Measurements from ENCODE around the gene ZIC5. TPM values are rescaled to one million over a fixed set of nuclear protein-coding genes. Genes with fewer than 3 reads are reported as not detected.

ZIC5 gene
- total RNA-seq, 1 experiment from 2014 or later: 0.66 TPM

- CTCF ChIA-PET: no interaction called here
- intact Hi-C loops (cut with micrococcal nuclease; ENCODE audit: unreplicated experiment): loop anchor here (5.0 kb wide), 1 partner anchor 211 kb away; no protein-coding TSS in a partner anchor
- no peaks in the 10 kb centered on the region for H3K36me3 ChIP-seq (ENCODE audit: control insufficient read depth, insufficient read depth, low read length)
- DNase-seq: no peak
- POLR2A ChIA-PET: no interaction called here
- H3K36me3 Mint-ChIP-seq (ENCODE audit: insufficient read depth, unreplicated experiment): peaks cover 5% of the 10 kb centered on the region
- no peak overlapping the region for H3K27ac Mint-ChIP-seq (ENCODE audit: unreplicated experiment)
- no peaks in the 10 kb centered on the region for H3K9me3 ChIP-seq
- H3K4me3 ChIP-seq (ENCODE audit: low read depth, low read length): no peak overlapping the region
- H3K27me3 Mint-ChIP-seq (ENCODE audit: insufficient read depth, unreplicated experiment): peaks cover 30% of the 10 kb centered on the region
- TF ChIP-seq, protein P1, sequence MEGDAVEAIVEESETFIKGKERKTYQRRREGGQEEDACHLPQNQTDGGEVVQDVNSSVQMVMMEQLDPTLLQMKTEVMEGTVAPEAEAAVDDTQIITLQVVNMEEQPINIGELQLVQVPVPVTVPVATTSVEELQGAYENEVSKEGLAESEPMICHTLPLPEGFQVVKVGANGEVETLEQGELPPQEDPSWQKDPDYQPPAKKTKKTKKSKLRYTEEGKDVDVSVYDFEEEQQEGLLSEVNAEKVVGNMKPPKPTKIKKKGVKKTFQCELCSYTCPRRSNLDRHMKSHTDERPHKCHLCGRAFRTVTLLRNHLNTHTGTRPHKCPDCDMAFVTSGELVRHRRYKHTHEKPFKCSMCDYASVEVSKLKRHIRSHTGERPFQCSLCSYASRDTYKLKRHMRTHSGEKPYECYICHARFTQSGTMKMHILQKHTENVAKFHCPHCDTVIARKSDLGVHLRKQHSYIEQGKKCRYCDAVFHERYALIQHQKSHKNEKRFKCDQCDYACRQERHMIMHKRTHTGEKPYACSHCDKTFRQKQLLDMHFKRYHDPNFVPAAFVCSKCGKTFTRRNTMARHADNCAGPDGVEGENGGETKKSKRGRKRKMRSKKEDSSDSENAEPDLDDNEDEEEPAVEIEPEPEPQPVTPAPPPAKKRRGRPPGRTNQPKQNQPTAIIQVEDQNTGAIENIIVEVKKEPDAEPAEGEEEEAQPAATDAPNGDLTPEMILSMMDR (IDR thresholded peaks at IDR 0.05; ENCODE audit: insufficient read depth in 1 of 2, low read depth in 1 of 2, low read length in 1 of 2, severe bottlenecking in 1 of 2, unreplicated experiment in 1 of 2): no peak
- no TSS peak for BruUV-seq (replicated peaks)
- no peaks in the 10 kb centered on the region for H3K9me3 Mint-ChIP-seq (ENCODE audit: unreplicated experiment)
- H3K4me1 ChIP-seq: peaks cover 10% of the 10 kb centered on the region
- H3K4me3 Mint-ChIP-seq (ENCODE audit: unreplicated experiment): peak overlapping the region; percentile 61
- H3K4me1 Mint-ChIP-seq (ENCODE audit: low read depth, unreplicated experiment): no peaks in the 10 kb centered on the region
- peaks cover 7% of the 10 kb centered on the region for H3K27me3 ChIP-seq (replicated peaks; ENCODE audit: control insufficient read depth, insufficient read depth, low read length)
These were observed 6.6 kb upstream of the ZIC5 start for GRCh38 chr13:99977912-99978798.

- no peak overlapping the region for H3K4me3 ChIP-seq (ENCODE audit: low read depth, low read length)
- Mint-ChIP-seq H3K36me3 (ENCODE audit: insufficient read depth, unreplicated experiment) (peaks cover 5% of the 10 kb centered on the region), H3K27ac (ENCODE audit: unreplicated experiment) (no peak overlapping the region), H3K9me3 (ENCODE audit: unreplicated experiment) (no peaks in the 10 kb centered on the region), H3K27me3 (ENCODE audit: insufficient read depth, unreplicated experiment) (peaks cover 31% of the 10 kb centered on the region), H3K4me3 (ENCODE audit: unreplicated experiment) (no peak overlapping the region), H3K4me1 (ENCODE audit: low read depth, unreplicated experiment) (no peaks in the 10 kb centered on the region)
- intact Hi-C loops (cut with micrococcal nuclease; ENCODE audit: unreplicated experiment): loop anchor here (5.0 kb wide), 1 partner anchor 210 kb away; no protein-coding TSS in a partner anchor
- BruUV-seq (replicated peaks): no TSS peak
- DNase-seq: no peak
- TF ChIP-seq, protein P1 (IDR thresholded peaks at IDR 0.05; ENCODE audit: insufficient read depth in 1 of 2, low read depth in 1 of 2, low read length in 1 of 2, severe bottlenecking in 1 of 2, unreplicated experiment in 1 of 2): no peak
- POLR2A ChIA-PET: no interaction called here
- no peaks in the 10 kb centered on the region for H3K36me3 ChIP-seq (ENCODE audit: control insufficient read depth, insufficient read depth, low read length)
- CTCF ChIA-PET: no interaction called here
- no peaks in the 10 kb centered on the region for H3K9me3 ChIP-seq
- H3K27me3 ChIP-seq (replicated peaks; ENCODE audit: control insufficient read depth, insufficient read depth, low read length): peaks cover 3% of the 10 kb centered on the region; the same call in 1 of the 2 replicates
- H3K4me1 ChIP-seq: peaks cover 3% of the 10 kb centered on the region
These were observed 5.9 kb upstream of the ZIC5 start for GRCh38 chr13:99977334-99977911.

GRCh38 chr13:99976575-99976974 lies 5.0 kb upstream of the ZIC5 start:
- TF ChIP-seq, protein P1 (IDR thresholded peaks at IDR 0.05; ENCODE audit: insufficient read depth in 1 of 2, low read depth in 1 of 2, low read length in 1 of 2, severe bottlenecking in 1 of 2, unreplicated experiment in 1 of 2): no peak
- no peaks in the 10 kb centered on the region for H3K9me3 Mint-ChIP-seq (ENCODE audit: unreplicated experiment)
- ChIA-PET CTCF (no interaction called here), POLR2A (no interaction called here)
- H3K4me1 Mint-ChIP-seq (ENCODE audit: low read depth, unreplicated experiment): no peaks in the 10 kb centered on the region
- Histone ChIP-seq H3K9me3 (no peaks in the 10 kb centered on the region), H3K36me3 (ENCODE audit: control insufficient read depth, insufficient read depth, low read length) (no peaks in the 10 kb centered on the region), H3K4me1 (no peaks in the 10 kb centered on the region), H3K4me3 (ENCODE audit: low read depth, low read length) (no peak overlapping the region), H3K27me3 (replicated peaks; ENCODE audit: control insufficient read depth, insufficient read depth, low read length) (peaks cover 4% of the 10 kb centered on the region; the same call in 1 of the 2 replicates)
- no peak for DNase-seq
- BruUV-seq (replicated peaks): no TSS peak
- no peak overlapping the region for H3K4me3 Mint-ChIP-seq (ENCODE audit: unreplicated experiment)
- intact Hi-C loops (cut with micrococcal nuclease; ENCODE audit: unreplicated experiment): loop anchor here (5.0 kb wide), 1 partner anchor 209 kb away; no protein-coding TSS in a partner anchor
- H3K27ac Mint-ChIP-seq (ENCODE audit: unreplicated experiment): no peak overlapping the region
- H3K27me3 Mint-ChIP-seq (ENCODE audit: insufficient read depth, unreplicated experiment): peaks cover 38% of the 10 kb centered on the region
- peaks cover 5% of the 10 kb centered on the region for H3K36me3 Mint-ChIP-seq (ENCODE audit: insufficient read depth, unreplicated experiment)
